Astrocyte (in vitro differentiated cells and primary cell): ENCODE results near the gene RIIAD1. TPM values are rescaled to one million over a fixed set of nuclear protein-coding genes. Genes with fewer than 3 reads are reported as not detected.
"Not testable (repeated sequence)": the region's sequence is repeated elsewhere in the genome, so short reads cannot be mapped to it uniquely, and the experiment has no call there.

Experiments used
- DNase-seq: peaks from one replicate; pipeline ENCODE4 v3.0.0-alpha.2; 2010; ENCODE audit warnings: low read depth
- FAIRE-seq: peaks from 2 replicates; lab custom pipeline; 2011; peaks lifted over from hg19 to GRCh38; lab: Jason Lieb, UNC
- H2AFZ ChIP-seq: 2 replicates; pipeline ENCODE4 v1.6.0; 2012; ENCODE audit warnings: low read depth, low read length, inconsistent platforms
- H3K27ac ChIP-seq: 2 replicates; pipeline ENCODE4 v1.5.1; 2011; ENCODE audit warnings: low read depth, low read length, inconsistent platforms
- H3K27me3 ChIP-seq: 2 replicates; pipeline ENCODE4 v1.6.0; 2011; ENCODE audit warnings: low read length, inconsistent platforms; ENCODE audit not compliant: insufficient read depth
- H3K36me3 ChIP-seq: 2 replicates; pipeline ENCODE4 v1.5.1; 2011; ENCODE audit warnings: low read length, inconsistent platforms; ENCODE audit not compliant: insufficient read depth
- H3K4me1 ChIP-seq: 2 replicates; pipeline ENCODE4 v1.5.1; 2011; ENCODE audit warnings: low read length, inconsistent platforms; ENCODE audit not compliant: insufficient read depth
- H3K4me2 ChIP-seq: 2 replicates; pipeline ENCODE4 v1.6.0; 2012; ENCODE audit warnings: low read length, inconsistent platforms
- H3K4me3 ChIP-seq: 2 replicates; pipeline ENCODE4 v1.5.1; 2011; ENCODE audit warnings: low read depth, mild to moderate bottlenecking, low read length, inconsistent platforms; ENCODE audit not compliant: insufficient read depth
- H3K79me2 ChIP-seq: 2 replicates; pipeline ENCODE4 v1.6.0; 2012; ENCODE audit warnings: mild to moderate bottlenecking, low read length, inconsistent platforms; ENCODE audit not compliant: insufficient read depth
- H3K9ac ChIP-seq: 2 replicates; pipeline ENCODE4 v1.6.0; 2012; ENCODE audit warnings: mild to moderate bottlenecking, low read length, inconsistent platforms
- H3K9me3 ChIP-seq: 2 replicates; pipeline ENCODE4 v1.5.1; 2012; ENCODE audit warnings: low read depth, mild to moderate bottlenecking, low read length, inconsistent platforms; ENCODE audit not compliant: insufficient read depth
- H4K20me1 ChIP-seq: 2 replicates; pipeline ENCODE4 v1.6.0; 2012; ENCODE audit warnings: low read length, inconsistent platforms; ENCODE audit not compliant: insufficient read depth
- H3K27ac Mint-ChIP-seq: one replicate; pipeline ENCODE4 v1.8.0; 2021; ENCODE audit warnings: mild to moderate bottlenecking, mixed read lengths; ENCODE audit not compliant: unreplicated experiment
- H3K27me3 Mint-ChIP-seq: one replicate; pipeline ENCODE4 v1.8.0; 2021; ENCODE audit warnings: low read depth, mixed read lengths; ENCODE audit not compliant: unreplicated experiment
- H3K36me3 Mint-ChIP-seq: one replicate; pipeline ENCODE4 v1.8.0; 2021; ENCODE audit warnings: low read depth, mixed read lengths; ENCODE audit not compliant: unreplicated experiment
- H3K4me1 Mint-ChIP-seq: one replicate; pipeline ENCODE4 v1.8.0; 2021; ENCODE audit warnings: low read depth, mixed read lengths; ENCODE audit not compliant: unreplicated experiment
- H3K4me3 Mint-ChIP-seq: one replicate; pipeline ENCODE4 v1.8.0; 2021; ENCODE audit warnings: mild to moderate bottlenecking, moderate library complexity, mixed read lengths; ENCODE audit not compliant: unreplicated experiment
- H3K9me3 Mint-ChIP-seq: one replicate; pipeline ENCODE4 v1.8.0; 2021; ENCODE audit warnings: mild to moderate bottlenecking, mixed read lengths; ENCODE audit not compliant: unreplicated experiment
- CTCF ChIP-seq: IDR thresholded peaks from 2 replicates; pipeline ENCODE4 v1.5.1; 2011; ENCODE audit warnings: low read depth, mild to moderate bottlenecking, inconsistent platforms, low read length, moderate library complexity; ENCODE audit not compliant: insufficient read depth
- EZH2 ChIP-seq: IDR thresholded peaks from 2 replicates; pipeline ENCODE4 v1.6.1; 2012; ENCODE audit warnings: mild to moderate bottlenecking, low read length, inconsistent platforms; ENCODE audit not compliant: insufficient read depth
- total RNA-seq: library from RNA; stranded (reverse); gene quantifications from 2 replicates; pipeline ENCODE4 v1.2.1, GENCODE V29; 2021

The RIIAD1 gene
- total RNA-seq, 1 donor from 2014 or later = not detected

- no peak for FAIRE-seq
- Histone ChIP-seq H4K20me1 (no peaks in the 10 kb centered on the region), H3K36me3 (no peaks in the 10 kb centered on the region), H3K27ac (no peak overlapping the region), H3K27me3 (peaks cover 33% of the 10 kb centered on the region), H3K4me3 (no peak overlapping the region), H3K4me2 (no peak overlapping the region), H3K4me1 (no peaks in the 10 kb centered on the region), H2AFZ (no peak overlapping the region), H3K9me3 (no peaks in the 10 kb centered on the region), H3K9ac (no peak overlapping the region), H3K79me2 (no peaks in the 10 kb centered on the region)
- no peak overlapping the region for H3K4me3 Mint-ChIP-seq
- no peak for DNase-seq
- no peak overlapping the region for H3K27ac Mint-ChIP-seq
- H3K36me3 Mint-ChIP-seq = no peaks in the 10 kb centered on the region
- no peak for TF ChIP-seq CTCF
- no peak for TF ChIP-seq EZH2
- H3K27me3 Mint-ChIP-seq = peaks cover 49% of the 10 kb centered on the region
- H3K4me1 Mint-ChIP-seq = peaks cover 1% of the 10 kb centered on the region
- no peaks in the 10 kb centered on the region for H3K9me3 Mint-ChIP-seq
These were observed 8.0 kb downstream of the RIIAD1 start for GRCh38 chr1:151729157-151729965.

GRCh38 chr1:151729966-151730291 lies 8.6 kb downstream of the RIIAD1 start:
- Mint-ChIP-seq H3K4me1 (peaks cover 2% of the 10 kb centered on the region), H3K4me3 (no peak overlapping the region), H3K27ac (no peak overlapping the region), H3K9me3 (no peaks in the 10 kb centered on the region), H3K27me3 (peaks cover 49% of the 10 kb centered on the region), H3K36me3 (no peaks in the 10 kb centered on the region)
- no peak overlapping the region for H2AFZ ChIP-seq
- no peaks in the 10 kb centered on the region for H3K79me2 ChIP-seq
- no peak overlapping the region for H3K4me2 ChIP-seq
- no peak overlapping the region for H3K4me3 ChIP-seq
- no peaks in the 10 kb centered on the region for H4K20me1 ChIP-seq
- H3K36me3 ChIP-seq = no peaks in the 10 kb centered on the region
- H3K9ac ChIP-seq = no peak overlapping the region
- H3K9me3 ChIP-seq = no peaks in the 10 kb centered on the region
- TF ChIP-seq CTCF = no peak
- no peak for TF ChIP-seq EZH2
- no peak overlapping the region for H3K27ac ChIP-seq
- no peaks in the 10 kb centered on the region for H3K4me1 ChIP-seq
- FAIRE-seq = no peak
- no peak for DNase-seq
- H3K27me3 ChIP-seq = peaks cover 30% of the 10 kb centered on the region

DNA sequence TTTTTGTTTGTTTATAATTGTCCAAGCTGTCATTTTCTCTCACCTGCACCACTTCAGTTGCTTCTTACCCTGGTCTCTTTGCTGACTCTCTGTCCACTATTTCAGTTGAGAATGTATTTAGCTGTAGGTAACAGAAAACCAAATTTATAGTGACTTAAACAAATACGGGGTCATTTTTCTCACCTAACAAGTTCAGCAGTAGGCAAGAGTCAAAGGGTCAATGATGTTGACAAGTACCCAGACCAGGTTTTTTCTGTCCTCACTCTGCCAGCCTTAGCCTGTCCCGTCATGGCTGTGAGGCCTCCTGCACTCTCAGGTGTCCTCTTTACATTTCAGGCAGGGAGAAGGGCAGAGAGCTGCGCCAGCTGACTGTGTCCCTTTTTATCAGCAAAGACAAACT lies 11.8 kb downstream of the RIIAD1 start:
- H3K36me3 ChIP-seq = no peaks in the 10 kb centered on the region
- FAIRE-seq (no peak), DNase-seq (no peak)
- no peak overlapping the region for H3K4me2 ChIP-seq
- Mint-ChIP-seq H3K4me3 (no peak overlapping the region), H3K9me3 (peaks cover 4% of the 10 kb centered on the region), H3K4me1 (peaks cover 6% of the 10 kb centered on the region), H3K36me3 (peaks cover 3% of the 10 kb centered on the region), H3K27ac (no peak overlapping the region), H3K27me3 (peaks cover 34% of the 10 kb centered on the region)
- H3K27me3 ChIP-seq = peaks cover 12% of the 10 kb centered on the region
- H3K79me2 ChIP-seq = no peaks in the 10 kb centered on the region
- H4K20me1 ChIP-seq = no peaks in the 10 kb centered on the region
- H3K27ac ChIP-seq = no peak overlapping the region
- TF ChIP-seq EZH2 (no peak), CTCF (no peak)
- no peak overlapping the region for H3K9ac ChIP-seq
- peaks cover 7% of the 10 kb centered on the region for H3K9me3 ChIP-seq
- no peak overlapping the region for H3K4me3 ChIP-seq
- no peaks in the 10 kb centered on the region for H3K4me1 ChIP-seq
- H2AFZ ChIP-seq = no peak overlapping the region

- not testable (repeated sequence) for H3K36me3 Mint-ChIP-seq, FAIRE-seq, H3K79me2 ChIP-seq, H4K20me1 ChIP-seq, H3K4me2 ChIP-seq, H3K36me3 ChIP-seq, H3K4me1 ChIP-seq, H3K4me3 ChIP-seq, DNase-seq, H2AFZ ChIP-seq, H3K9me3 ChIP-seq, H3K4me3 Mint-ChIP-seq, H3K9me3 Mint-ChIP-seq, H3K9ac ChIP-seq, H3K27me3 ChIP-seq, H3K27ac ChIP-seq, H3K4me1 Mint-ChIP-seq, H3K27ac Mint-ChIP-seq
- peaks cover 26% of the 10 kb centered on the region for H3K27me3 Mint-ChIP-seq
These were observed 12.7 kb downstream of the RIIAD1 start for GRCh38 chr1:151733995-151734394.
